ENCODE results near the gene FKBP1A.
A peak's percentile ranks its signal among the peaks of the same experiment; 100 is the strongest.

Gene FKBP1A

GRCh38 chr20:1390581-1391403 is 2.1 kb downstream of the FKBP1A start:
- H3K4me1 ChIP-seq (ENCODE audit: control insufficient read depth, insufficient read depth, low read length) = peaks cover 13% of the 10 kb centered on the region
- peak overlapping the region; percentile 89 for H3K4me3 ChIP-seq (ENCODE audit: low read length)
- no peak overlapping the region for H3K27ac ChIP-seq (ENCODE audit: low read depth, low read length)
- no peak overlapping the region for H3K9ac ChIP-seq (ENCODE audit: low read length)
- peaks cover 4% of the 10 kb centered on the region for H3K36me3 ChIP-seq (ENCODE audit: control insufficient read depth, insufficient read depth, low read length)
- H3K27me3 ChIP-seq (ENCODE audit: control insufficient read depth, insufficient read depth, low read length) = no peaks in the 10 kb centered on the region

- peak overlapping the region; percentile 17 for H3K4me3 ChIP-seq (ENCODE audit: low read length)
- H3K27ac ChIP-seq (ENCODE audit: low read depth, low read length) = no peak overlapping the region
- H3K9ac ChIP-seq (ENCODE audit: low read length) = no peak overlapping the region
- H3K27me3 ChIP-seq (ENCODE audit: control insufficient read depth, insufficient read depth, low read length) = no peaks in the 10 kb centered on the region
- H3K36me3 ChIP-seq (ENCODE audit: control insufficient read depth, insufficient read depth, low read length) = peaks cover 4% of the 10 kb centered on the region
- H3K4me1 ChIP-seq (ENCODE audit: control insufficient read depth, insufficient read depth, low read length) = peaks cover 13% of the 10 kb centered on the region
Measured at GRCh38 chr20:1389703-1390580, 2.9 kb downstream of the FKBP1A start.

- no peak overlapping the region for H3K9ac ChIP-seq (ENCODE audit: low read length)
- peaks cover 4% of the 10 kb centered on the region for H3K36me3 ChIP-seq (ENCODE audit: control insufficient read depth, insufficient read depth, low read length)
- peaks cover 13% of the 10 kb centered on the region for H3K4me1 ChIP-seq (ENCODE audit: control insufficient read depth, insufficient read depth, low read length)
- no peaks in the 10 kb centered on the region for H3K27me3 ChIP-seq (ENCODE audit: control insufficient read depth, insufficient read depth, low read length)
- H3K4me3 ChIP-seq (ENCODE audit: low read length) = peak overlapping the region; percentile 24
- H3K27ac ChIP-seq (ENCODE audit: low read depth, low read length) = no peak overlapping the region
Measured at GRCh38 chr20:1388741-1389483, 3.9 kb downstream of the FKBP1A start.

- H3K4me3 ChIP-seq (ENCODE audit: low read length) = no peak overlapping the region
- H3K9ac ChIP-seq (ENCODE audit: low read length) = no peak overlapping the region
- H3K27me3 ChIP-seq (ENCODE audit: control insufficient read depth, insufficient read depth, low read length) = no peaks in the 10 kb centered on the region
- peaks cover 8% of the 10 kb centered on the region for H3K4me1 ChIP-seq (ENCODE audit: control insufficient read depth, insufficient read depth, low read length)
- H3K27ac ChIP-seq (ENCODE audit: low read depth, low read length) = no peak overlapping the region
- peaks cover 4% of the 10 kb centered on the region for H3K36me3 ChIP-seq (ENCODE audit: control insufficient read depth, insufficient read depth, low read length)
Measured at GRCh38 chr20:1388253-1388652, 4.6 kb downstream of the FKBP1A start.

- H3K4me3 ChIP-seq (ENCODE audit: low read length) = no peak overlapping the region
- H3K27me3 ChIP-seq (ENCODE audit: control insufficient read depth, insufficient read depth, low read length) = no peaks in the 10 kb centered on the region
- peaks cover 4% of the 10 kb centered on the region for H3K36me3 ChIP-seq (ENCODE audit: control insufficient read depth, insufficient read depth, low read length)
- H3K4me1 ChIP-seq (ENCODE audit: control insufficient read depth, insufficient read depth, low read length) = peaks cover 13% of the 10 kb centered on the region
- no peak overlapping the region for H3K27ac ChIP-seq (ENCODE audit: low read depth, low read length)
- no peak overlapping the region for H3K9ac ChIP-seq (ENCODE audit: low read length)
Measured at GRCh38 chr20:1386323-1386722, 6.5 kb downstream of the FKBP1A start.

- no peaks in the 10 kb centered on the region for H3K27me3 ChIP-seq (ENCODE audit: control insufficient read depth, insufficient read depth, low read length)
- no peak overlapping the region for H3K27ac ChIP-seq (ENCODE audit: low read depth, low read length)
- H3K9ac ChIP-seq (ENCODE audit: low read length) = no peak overlapping the region
- H3K36me3 ChIP-seq (ENCODE audit: control insufficient read depth, insufficient read depth, low read length) = no peaks in the 10 kb centered on the region
- no peak overlapping the region for H3K4me3 ChIP-seq (ENCODE audit: low read length)
- H3K4me1 ChIP-seq (ENCODE audit: control insufficient read depth, insufficient read depth, low read length) = peaks cover 13% of the 10 kb centered on the region
Measured at GRCh38 chr20:1383623-1384404, 9.0 kb downstream of the FKBP1A start.

- Histone ChIP-seq H3K27ac (ENCODE audit: low read depth, low read length) (peak overlapping the region; percentile 11), H3K4me1 (ENCODE audit: control insufficient read depth, insufficient read depth, low read length) (peaks cover 13% of the 10 kb centered on the region), H3K9ac (ENCODE audit: low read length) (no peak overlapping the region), H3K36me3 (ENCODE audit: control insufficient read depth, insufficient read depth, low read length) (no peaks in the 10 kb centered on the region), H3K27me3 (ENCODE audit: control insufficient read depth, insufficient read depth, low read length) (no peaks in the 10 kb centered on the region), H3K4me3 (ENCODE audit: low read length) (no peak overlapping the region)
Measured at GRCh38 chr20:1382670-1383069, 10.2 kb downstream of the FKBP1A start.

- peaks cover 13% of the 10 kb centered on the region for H3K4me1 ChIP-seq (ENCODE audit: control insufficient read depth, insufficient read depth, low read length)
- no peak overlapping the region for H3K9ac ChIP-seq (ENCODE audit: low read length)
- peak overlapping the region; percentile 11 for H3K27ac ChIP-seq (ENCODE audit: low read depth, low read length)
- no peaks in the 10 kb centered on the region for H3K36me3 ChIP-seq (ENCODE audit: control insufficient read depth, insufficient read depth, low read length)
- H3K4me3 ChIP-seq (ENCODE audit: low read length) = no peak overlapping the region
- H3K27me3 ChIP-seq (ENCODE audit: control insufficient read depth, insufficient read depth, low read length) = no peaks in the 10 kb centered on the region
Measured at GRCh38 chr20:1381753-1382591, 10.9 kb downstream of the FKBP1A start.

- no peak overlapping the region for H3K27ac ChIP-seq (ENCODE audit: low read depth, low read length)
- H3K4me1 ChIP-seq (ENCODE audit: control insufficient read depth, insufficient read depth, low read length) = peaks cover 13% of the 10 kb centered on the region
- no peak overlapping the region for H3K4me3 ChIP-seq (ENCODE audit: low read length)
- H3K27me3 ChIP-seq (ENCODE audit: control insufficient read depth, insufficient read depth, low read length) = no peaks in the 10 kb centered on the region
- H3K9ac ChIP-seq (ENCODE audit: low read length) = no peak overlapping the region
- no peaks in the 10 kb centered on the region for H3K36me3 ChIP-seq (ENCODE audit: control insufficient read depth, insufficient read depth, low read length)
Measured at GRCh38 chr20:1378735-1379125, 14.1 kb downstream of the FKBP1A start.

- Histone ChIP-seq H3K9ac (ENCODE audit: low read length) (no peak overlapping the region), H3K36me3 (ENCODE audit: control insufficient read depth, insufficient read depth, low read length) (no peaks in the 10 kb centered on the region), H3K4me1 (ENCODE audit: control insufficient read depth, insufficient read depth, low read length) (peaks cover 13% of the 10 kb centered on the region), H3K27me3 (ENCODE audit: control insufficient read depth, insufficient read depth, low read length) (no peaks in the 10 kb centered on the region), H3K27ac (ENCODE audit: low read depth, low read length) (no peak overlapping the region), H3K4me3 (ENCODE audit: low read length) (no peak overlapping the region)
Measured at GRCh38 chr20:1377984-1378734, 14.7 kb downstream of the FKBP1A start.
